DOHH2 (cell line): ENCODE measurements around the gene PTCRA.

Experiments used
- H3F3A ChIP-seq: fragments of 200-600 bp; sonication (generic), shearing (Covaris generic); 2 replicates; pipeline ENCODE4 v1.6.0; 2016; ENCODE audit warnings: antibody characterized with exemption, mild to moderate bottlenecking; ENCODE audit not compliant: control insufficient read depth, insufficient read depth
- H3K27ac ChIP-seq: fragments of 200-600 bp; sonication (generic); 2 replicates; pipeline ENCODE4 v1.5.1; 2014; ENCODE audit warnings: low read depth, mild to moderate bottlenecking, low read length, moderate library complexity
- H3K27me3 ChIP-seq: fragments of 200-600 bp; sonication (generic); 2 replicates; pipeline ENCODE4 v1.6.1; 2014; ENCODE audit warnings: mild to moderate bottlenecking, low read length, mixed read lengths; ENCODE audit not compliant: control insufficient read depth
- H3K36me3 ChIP-seq: fragments of 200-600 bp; sonication (generic); 2 replicates; pipeline ENCODE4 v1.6.1; 2014; ENCODE audit warnings: mild to moderate bottlenecking, low read length, moderate library complexity, mixed read lengths; ENCODE audit not compliant: control insufficient read depth
- H3K4me1 ChIP-seq: fragments of 200-600 bp; sonication (generic); 2 replicates; pipeline ENCODE4 v1.6.1; 2014; ENCODE audit warnings: mild to moderate bottlenecking, low read length, mixed read lengths; ENCODE audit not compliant: control insufficient read depth
- H3K4me2 ChIP-seq: fragments of 200-600 bp; sonication (generic); 2 replicates; pipeline ENCODE4 v1.6.0; 2014; ENCODE audit warnings: mild to moderate bottlenecking, low read length, moderate library complexity
- H3K4me3 ChIP-seq: fragments of 200-600 bp; sonication (generic); 2 replicates; pipeline ENCODE4 v1.5.1; 2014; ENCODE audit warnings: mild to moderate bottlenecking, low read length, mixed read lengths
- H3K79me2 ChIP-seq: fragments of 200-600 bp; sonication (generic); 2 replicates; pipeline ENCODE4 v1.6.1; 2014; ENCODE audit warnings: mild to moderate bottlenecking, low read length, mixed read lengths; ENCODE audit not compliant: control insufficient read depth
- H3K9me2 ChIP-seq: fragments of 200-600 bp; sonication (generic); replicated peaks from 2 replicates; pipeline ENCODE4 v1.6.1; 2014; ENCODE audit warnings: mild to moderate bottlenecking, low read length, mixed read lengths; ENCODE audit not compliant: control insufficient read depth
- H3K9me3 ChIP-seq: fragments of 200-600 bp; sonication (generic); 2 replicates; pipeline ENCODE4 v1.6.1; 2014; ENCODE audit warnings: antibody characterized with exemption, low read length, mixed read lengths; ENCODE audit not compliant: control insufficient read depth, insufficient read depth
- H4K20me1 ChIP-seq: fragments of 200-600 bp; sonication (generic); 2 replicates; pipeline ENCODE4 v1.6.0; 2014; ENCODE audit warnings: low read depth, mild to moderate bottlenecking, antibody characterized with exemption, low read length, moderate library complexity; ENCODE audit not compliant: control insufficient read depth, insufficient read depth
- CTCF ChIP-seq: fragments of 200-600 bp; sonication (generic); IDR thresholded peaks from one replicate; pipeline ENCODE4 v1.5.1; 2014; ENCODE audit warnings: antibody characterized with exemption, mild to moderate bottlenecking, low read depth, low read length; ENCODE audit not compliant: poor library complexity, severe bottlenecking
- EZH2phosphoT487 ChIP-seq: fragments of 200-600 bp; sonication (generic); IDR thresholded peaks from 2 replicates; pipeline ENCODE4 v1.6.1; 2017; ENCODE audit warnings: borderline replicate concordance, mild to moderate bottlenecking, antibody characterized with exemption, low read length, moderate library complexity, mixed read lengths

PTCRA gene

GRCh38 chr6:42932412-42932811 lies 16.6 kb downstream of the PTCRA start:
- Histone ChIP-seq H3K4me3 (peak overlapping the region; percentile 48), H3K9me2 (no peaks in the 10 kb centered on the region), H3K27me3 (no peaks in the 10 kb centered on the region), H3F3A (peaks cover 22% of the 10 kb centered on the region), H4K20me1 (peaks cover 12% of the 10 kb centered on the region), H3K36me3 (peaks cover 69% of the 10 kb centered on the region), H3K79me2 (peaks cover 62% of the 10 kb centered on the region), H3K9me3 (no peaks in the 10 kb centered on the region), H3K4me1 (peaks cover 34% of the 10 kb centered on the region), H3K27ac (no peak overlapping the region), H3K4me2 (peak overlapping the region; percentile 73)
- TF ChIP-seq EZH2phosphoT487: no peak
- no peak for TF ChIP-seq CTCF

DNA sequence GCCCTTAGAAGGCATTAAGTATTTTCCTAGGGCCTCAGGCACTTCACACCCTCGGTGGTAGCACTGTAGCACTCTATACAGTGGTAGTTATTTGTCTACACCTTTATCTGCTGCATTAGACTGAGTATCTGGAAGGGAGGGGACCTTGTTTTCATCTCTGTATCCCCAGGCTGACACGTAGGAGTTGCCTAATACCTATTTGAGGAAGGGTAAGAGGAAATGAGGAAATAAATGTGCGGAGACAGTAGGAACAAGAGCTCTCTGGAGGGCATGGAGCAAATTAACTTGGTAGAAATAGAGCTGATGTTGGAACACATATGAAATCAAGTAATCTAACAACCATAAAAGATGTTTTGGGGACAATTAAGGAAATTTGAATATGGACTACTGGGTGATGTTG lies 17.4 kb downstream of the PTCRA start:
- peak overlapping the region; percentile 73 for H3K4me2 ChIP-seq
- TF ChIP-seq CTCF (no peak), EZH2phosphoT487 (no peak)
- peaks cover 20% of the 10 kb centered on the region for H3F3A ChIP-seq
- H3K9me2 ChIP-seq: no peaks in the 10 kb centered on the region
- no peaks in the 10 kb centered on the region for H3K9me3 ChIP-seq
- H4K20me1 ChIP-seq: peaks cover 12% of the 10 kb centered on the region
- H3K4me3 ChIP-seq: peak overlapping the region; percentile 48
- H3K79me2 ChIP-seq: peaks cover 62% of the 10 kb centered on the region
- H3K27me3 ChIP-seq: no peaks in the 10 kb centered on the region
- H3K36me3 ChIP-seq: peaks cover 77% of the 10 kb centered on the region
- peaks cover 29% of the 10 kb centered on the region for H3K4me1 ChIP-seq
- H3K27ac ChIP-seq: no peak overlapping the region

DNA sequence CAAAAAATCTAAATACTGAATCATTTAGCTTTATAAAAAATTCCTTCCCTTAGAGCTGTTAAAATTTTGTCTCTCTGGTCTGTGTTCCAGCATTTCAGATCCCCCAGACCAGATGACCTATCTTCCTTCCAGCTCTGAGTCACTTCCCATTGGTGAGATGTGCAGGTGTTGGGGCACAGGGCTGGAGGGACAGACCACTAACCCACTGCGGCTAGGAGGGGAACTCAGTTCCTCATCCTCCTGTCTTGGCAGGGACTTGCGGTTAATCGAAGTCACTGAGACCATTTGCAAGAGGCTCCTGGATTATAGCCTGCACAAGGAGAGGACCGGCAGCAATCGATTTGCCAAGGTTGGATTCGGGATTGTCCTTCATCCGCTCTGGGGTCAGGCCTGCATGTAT lies 19.5 kb downstream of the PTCRA start:
- H3K36me3 ChIP-seq: peaks cover 96% of the 10 kb centered on the region
- no peaks in the 10 kb centered on the region for H3K27me3 ChIP-seq
- H3F3A ChIP-seq: peaks cover 5% of the 10 kb centered on the region
- peaks cover 59% of the 10 kb centered on the region for H3K79me2 ChIP-seq
- peaks cover 26% of the 10 kb centered on the region for H3K4me1 ChIP-seq
- no peak overlapping the region for H3K27ac ChIP-seq
- no peak overlapping the region for H3K4me3 ChIP-seq
- peaks cover 12% of the 10 kb centered on the region for H4K20me1 ChIP-seq
- no peak overlapping the region for H3K4me2 ChIP-seq
- no peaks in the 10 kb centered on the region for H3K9me3 ChIP-seq
- TF ChIP-seq CTCF (no peak), EZH2phosphoT487 (no peak)
- H3K9me2 ChIP-seq: no peaks in the 10 kb centered on the region

DNA sequence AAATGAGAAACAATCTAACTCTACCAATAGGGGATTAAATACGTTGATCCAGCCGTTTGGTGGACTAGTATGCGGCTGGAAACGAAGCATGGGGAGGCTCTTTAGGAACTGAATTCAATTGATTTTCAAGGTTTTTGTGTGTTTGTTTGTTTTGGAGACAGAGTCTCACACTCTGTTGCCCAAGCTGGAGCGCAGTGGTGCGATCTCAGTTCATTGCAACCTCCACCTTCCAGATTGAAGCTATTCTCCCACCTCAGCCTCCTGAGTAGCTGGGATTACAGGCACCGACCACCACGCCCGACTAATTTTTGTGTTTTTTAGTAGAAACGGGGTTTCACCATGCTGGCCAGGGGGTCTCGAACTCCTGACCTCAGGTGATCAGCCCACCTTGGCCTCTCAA lies 20.5 kb downstream of the PTCRA start:
- no peaks in the 10 kb centered on the region for H3K9me2 ChIP-seq
- H3K4me3 ChIP-seq: no peak overlapping the region
- no peaks in the 10 kb centered on the region for H3K9me3 ChIP-seq
- no peak overlapping the region for H3K27ac ChIP-seq
- H3F3A ChIP-seq: no peaks in the 10 kb centered on the region
- H3K79me2 ChIP-seq: peaks cover 48% of the 10 kb centered on the region
- peaks cover 93% of the 10 kb centered on the region for H3K36me3 ChIP-seq
- no peak for TF ChIP-seq CTCF
- TF ChIP-seq EZH2phosphoT487: no peak
- H3K4me1 ChIP-seq: peaks cover 19% of the 10 kb centered on the region
- H3K4me2 ChIP-seq: no peak overlapping the region
- H4K20me1 ChIP-seq: peaks cover 12% of the 10 kb centered on the region
- H3K27me3 ChIP-seq: no peaks in the 10 kb centered on the region
